B cell (primary cell): Measurements from ENCODE around the gene FRZB. TPM values are rescaled to one million over a fixed set of nuclear protein-coding genes. Genes with fewer than 3 reads are reported as not detected.

Experiments used
- ATAC-seq: fragments of 200-7000 bp; cut with Tn5 transposase; one replicate; pipeline ENCODE4 v1.10.0; 2021; ENCODE audit warnings: low read depth, mild to moderate bottlenecking, moderate number of reproducible peaks, moderate library complexity
- CTCF ChIA-PET: fragments of 350-600 bp; sonication (Branson Sonifier 250); formaldehyde crosslinking; loops from one replicate; lab custom pipeline; 2021; ENCODE audit warnings: antibody characterized with exemption, inconsistent platforms; lab: Charles Lee
- POLR2A ChIA-PET: fragments of 350-600 bp; sonication (Branson Sonifier 250); formaldehyde crosslinking; loops from one replicate; lab custom pipeline; 2021; ENCODE audit warnings: antibody characterized with exemption; lab: Charles Lee
- DNase-seq: peaks from one replicate; pipeline ENCODE4 v3.0.0; 2013
- H2AFZ ChIP-seq: 2 replicates; pipeline ENCODE4 v1.6.1; 2012; ENCODE audit warnings: mild to moderate bottlenecking, low read depth, low read length; ENCODE audit not compliant: insufficient read depth, poor library complexity, severe bottlenecking
- H3K27ac ChIP-seq, 2 donors: 1 replicate in 1 of 2; 2 replicates in 1 of 2; pipeline ENCODE4 v1.5.1; 2012 to 2013; ENCODE audit warnings: low read length in 2 of 2, mild to moderate bottlenecking in 2 of 2, moderate library complexity in 1 of 2
- H3K27me3 ChIP-seq, 4 experiments: fragments of 200-600 bp in 1 of 4; sonication (generic) in 1 of 4; replicated peaks in 1 of 4; 1 replicate in 2 of 4; 2 replicates in 2 of 4; pipeline versions ENCODE4 v1.6.1 to v1.7.0; 2013 to 2016; ENCODE audit warnings: low read length in 3 of 4, mild to moderate bottlenecking in 2 of 4, mixed read lengths in 1 of 4, moderate library complexity in 1 of 4; ENCODE audit not compliant: insufficient read depth in 4 of 4, control insufficient read depth in 3 of 4; ENCODE audit errors: control extremely low read depth in 1 of 4
- H3K36me3 ChIP-seq, 2 experiments: replicated peaks in 1 of 2; 1 replicate in 1 of 2; 2 replicates in 1 of 2; pipeline versions ENCODE4 v1.6.1 to v1.7.1; 2013; ENCODE audit warnings: low read length in 1 of 2; ENCODE audit not compliant: insufficient read depth in 2 of 2, control insufficient read depth in 1 of 2; ENCODE audit errors: control extremely low read depth in 1 of 2, extremely low read depth in 1 of 2
- H3K4me1 ChIP-seq, 2 donors: fragments of 200-600 bp in 1 of 2; sonication (generic) in 1 of 2; 1 replicate in 1 of 2; 2 replicates in 1 of 2; pipeline versions ENCODE4 v1.5.1 to v1.6.1; 2013 to 2017; ENCODE audit warnings: low read length in 2 of 2; ENCODE audit not compliant: control insufficient read depth in 2 of 2, insufficient read depth in 2 of 2
- H3K4me2 ChIP-seq: replicated peaks from 2 replicates; pipeline ENCODE3; 2012; ENCODE audit warnings: mild to moderate bottlenecking, low read depth, low read length; ENCODE audit not compliant: poor library complexity, severe bottlenecking
- H3K4me3 ChIP-seq, 5 experiments: fragments of 200-600 bp in 1 of 5; sonication (generic) in 1 of 5; 1 replicate in 3 of 5; 2 replicates in 2 of 5; pipeline versions ENCODE4 v1.5.1 to v1.7.0; 2011 to 2016; ENCODE audit warnings: low read length in 4 of 5, mild to moderate bottlenecking in 4 of 5, low read depth in 2 of 5, control low read depth in 1 of 5, moderate library complexity in 1 of 5; ENCODE audit not compliant: insufficient read depth in 1 of 5; ENCODE audit errors: control extremely low read depth in 1 of 5, extremely low read depth in 1 of 5
- H3K79me2 ChIP-seq: fragments of 200-600 bp; sonication (generic); one replicate; pipeline ENCODE4 v1.6.0; 2016; ENCODE audit warnings: low read length; ENCODE audit not compliant: control insufficient read depth, insufficient read depth
- H3K9ac ChIP-seq: fragments of 200-600 bp; sonication (generic); 2 replicates; pipeline ENCODE4 v1.6.1; 2017; ENCODE audit warnings: mild to moderate bottlenecking, low read length, moderate library complexity
- H3K9me3 ChIP-seq, 3 donors: one replicate each; pipeline versions ENCODE4 v1.6.1 to v1.7.1; 2013; ENCODE audit warnings: low read length in 2 of 3; ENCODE audit not compliant: control insufficient read depth in 2 of 3, insufficient read depth in 1 of 3; ENCODE audit errors: control extremely low read depth in 1 of 3
- H4K20me1 ChIP-seq: 2 replicates; pipeline ENCODE4 v1.6.0; 2012; ENCODE audit warnings: mild to moderate bottlenecking, low read length; ENCODE audit not compliant: insufficient read depth, control insufficient read depth, poor library complexity, severe bottlenecking
- H3K27ac Mint-ChIP-seq: one replicate; pipeline ENCODE4 v1.8.0; 2021; ENCODE audit warnings: mixed read lengths
- H3K27me3 Mint-ChIP-seq: one replicate; pipeline ENCODE4 v1.8.0; 2021; ENCODE audit warnings: mixed read lengths
- H3K4me1 Mint-ChIP-seq: one replicate; pipeline ENCODE4 v1.8.0; 2021; ENCODE audit warnings: mixed read lengths
- H3K4me3 Mint-ChIP-seq: one replicate; pipeline ENCODE4 v1.8.0; 2021; ENCODE audit warnings: mixed read lengths
- H3K9me3 Mint-ChIP-seq: one replicate; pipeline ENCODE4 v1.8.0; 2022; ENCODE audit warnings: mixed read lengths; ENCODE audit not compliant: insufficient read depth
- EZH2 ChIP-seq: IDR thresholded peaks from 2 replicates; pipeline ENCODE4 v1.6.1; 2012; ENCODE audit warnings: borderline replicate concordance, low read depth, mild to moderate bottlenecking, moderate library complexity, low read length; ENCODE audit not compliant: insufficient read depth, poor library complexity, severe bottlenecking
- WGBS: methylation state at CpG from one replicate; pipeline ENCODE4 v1.1.5; 2013; ENCODE audit warnings: missing lambda C conversion rate; ENCODE audit not compliant: insufficient coverage; 5-methylcytosine and 5-hydroxymethylcytosine counted together
- intact Hi-C: fragments of 100-400 bp; cut with micrococcal nuclease; formaldehyde crosslinking; loops from one replicate; pipeline ENCODE4 v1.10.0; 2022
- polyA plus RNA-seq: library from polyadenylated mRNA; depleted of rRNA; stranded (reverse); fragments of >200 nt; gene quantifications from 2 replicates; pipeline ENCODE4 v1.2.3, GENCODE V29; 2012
- total RNA-seq, 2 donors: library from RNA; stranded (reverse); fragments of 120-200 nt in 1 of 2; gene quantifications; 1 replicate in 1 of 2; 2 replicates in 1 of 2; pipeline versions ENCODE4 v1.2.3 to v1.2.4, GENCODE V29; 2013 to 2022
- TF ChIP-seq, protein P1 (sequence below): fragments of 200-600 bp; IDR thresholded peaks from one replicate; pipeline ENCODE4 v1.8.0; 2022; ENCODE audit warnings: antibody characterized with exemption, mild to moderate bottlenecking

Gene FRZB
- total and polyA plus RNA-seq, 2 donors (not counting 1 experiment from before 2014, with no cell fraction given) = 0.27 TPM; not detected in 1

DNA sequence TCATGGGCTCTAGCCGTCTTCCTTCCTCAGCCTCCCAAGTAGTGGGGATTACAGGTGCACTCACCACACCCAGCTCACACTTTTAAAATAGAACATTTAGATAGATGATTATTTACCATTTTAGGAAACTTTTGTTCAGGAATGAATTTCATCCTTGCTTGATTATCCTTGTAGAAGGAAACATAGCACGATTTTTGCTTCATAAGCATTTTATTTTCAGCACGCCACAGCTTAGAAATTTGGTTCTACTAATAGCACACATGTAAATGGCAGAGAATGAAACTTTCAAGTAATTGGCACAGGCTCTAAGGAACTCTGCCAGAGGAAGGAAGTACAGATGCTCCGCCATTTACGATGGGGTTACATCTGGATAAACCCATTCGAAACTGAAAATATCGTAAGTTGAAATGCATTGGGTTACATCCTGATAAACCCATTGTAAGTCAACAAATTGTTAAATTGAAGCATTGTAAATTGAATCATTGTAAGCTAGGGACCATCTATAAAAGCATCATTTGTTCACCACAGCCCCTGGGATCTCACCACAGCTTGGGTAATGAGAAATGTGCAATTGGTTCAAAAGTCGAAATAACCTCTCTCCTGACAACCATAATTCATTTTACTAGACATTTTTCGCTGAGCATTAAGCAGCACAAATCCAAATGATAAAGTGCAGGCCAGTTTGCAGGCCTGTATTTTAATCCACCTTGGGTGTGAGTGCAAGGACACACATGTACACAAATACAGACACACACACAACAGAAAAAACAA is 33.2 kb downstream of the FRZB start:
- TF ChIP-seq, protein P1, sequence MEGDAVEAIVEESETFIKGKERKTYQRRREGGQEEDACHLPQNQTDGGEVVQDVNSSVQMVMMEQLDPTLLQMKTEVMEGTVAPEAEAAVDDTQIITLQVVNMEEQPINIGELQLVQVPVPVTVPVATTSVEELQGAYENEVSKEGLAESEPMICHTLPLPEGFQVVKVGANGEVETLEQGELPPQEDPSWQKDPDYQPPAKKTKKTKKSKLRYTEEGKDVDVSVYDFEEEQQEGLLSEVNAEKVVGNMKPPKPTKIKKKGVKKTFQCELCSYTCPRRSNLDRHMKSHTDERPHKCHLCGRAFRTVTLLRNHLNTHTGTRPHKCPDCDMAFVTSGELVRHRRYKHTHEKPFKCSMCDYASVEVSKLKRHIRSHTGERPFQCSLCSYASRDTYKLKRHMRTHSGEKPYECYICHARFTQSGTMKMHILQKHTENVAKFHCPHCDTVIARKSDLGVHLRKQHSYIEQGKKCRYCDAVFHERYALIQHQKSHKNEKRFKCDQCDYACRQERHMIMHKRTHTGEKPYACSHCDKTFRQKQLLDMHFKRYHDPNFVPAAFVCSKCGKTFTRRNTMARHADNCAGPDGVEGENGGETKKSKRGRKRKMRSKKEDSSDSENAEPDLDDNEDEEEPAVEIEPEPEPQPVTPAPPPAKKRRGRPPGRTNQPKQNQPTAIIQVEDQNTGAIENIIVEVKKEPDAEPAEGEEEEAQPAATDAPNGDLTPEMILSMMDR = no peak
- no peak for TF ChIP-seq EZH2
- no peaks in the 10 kb centered on the region for H3K36me3 ChIP-seq

DNA sequence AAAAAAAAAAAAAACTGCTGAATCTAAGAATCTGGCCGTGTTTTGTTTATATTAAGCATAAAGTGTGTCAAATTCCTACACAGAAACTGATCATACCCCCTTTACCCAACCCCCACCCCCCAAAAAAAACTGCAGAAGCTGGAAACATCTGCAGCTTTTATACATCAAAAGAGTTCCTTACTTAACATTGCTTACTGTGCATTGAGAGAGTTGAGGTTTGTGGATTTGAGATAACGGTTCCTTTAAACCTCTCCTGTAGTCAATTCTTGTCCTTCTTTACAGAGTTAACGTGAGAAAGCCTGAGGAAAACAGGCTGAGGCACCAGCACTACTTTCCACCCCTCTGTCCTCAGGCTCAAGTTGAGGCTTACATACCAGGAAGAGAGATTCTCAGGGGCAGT is 34.5 kb downstream of the FRZB start:
- Histone ChIP-seq H3K79me2 (no peaks in the 10 kb centered on the region), H3K36me3 (no peaks in the 10 kb centered on the region), H3K4me2 (no peak overlapping the region), H3K27me3 (no peaks in the 10 kb centered on the region), H3K4me3 (no peak overlapping the region), H3K4me1 (no peaks in the 10 kb centered on the region), H2AFZ (no peak overlapping the region), H4K20me1 (no peaks in the 10 kb centered on the region), H3K9me3 (no peaks in the 10 kb centered on the region), H3K9ac (no peak overlapping the region), H3K27ac (no peak overlapping the region)
- TF ChIP-seq EZH2 = no peak
- TF ChIP-seq, protein P1 = no peak
- Mint-ChIP-seq H3K27ac (no peak overlapping the region), H3K27me3 (peaks cover 6% of the 10 kb centered on the region), H3K4me3 (no peak overlapping the region), H3K9me3 (no peaks in the 10 kb centered on the region), H3K4me1 (no peaks in the 10 kb centered on the region)
- 100% methylated on average over 1 of the region's 3 CpGs for WGBS
- ChIA-PET POLR2A (no interaction called here), CTCF (no interaction called here)
- intact Hi-C loops = no loop called here
- ATAC-seq (no peak), DNase-seq (no peak)

More for the DNA sequence above, 33.2 kb downstream of the FRZB start:
- Histone ChIP-seq H3K27ac (no peak overlapping the region), H3K4me1 (no peaks in the 10 kb centered on the region), H3K9ac (no peak overlapping the region), H4K20me1 (no peaks in the 10 kb centered on the region), H2AFZ (no peak overlapping the region), H3K27me3 (no peaks in the 10 kb centered on the region), H3K9me3 (no peaks in the 10 kb centered on the region), H3K4me3 (no peak overlapping the region), H3K4me2 (no peak overlapping the region), H3K79me2 (no peaks in the 10 kb centered on the region)
- no peak overlapping the region for H3K4me3 Mint-ChIP-seq
- no peak overlapping the region for H3K27ac Mint-ChIP-seq
- ChIA-PET POLR2A (no interaction called here), CTCF (no interaction called here)
- ATAC-seq = no peak
- no peaks in the 10 kb centered on the region for H3K9me3 Mint-ChIP-seq
- peaks cover 5% of the 10 kb centered on the region for H3K27me3 Mint-ChIP-seq
- H3K4me1 Mint-ChIP-seq = no peaks in the 10 kb centered on the region
- intact Hi-C loops = no loop called here
- DNase-seq = no peak
- WGBS = 98% methylated on average over 4 of the region's 9 CpGs
